CD4-positive, alpha-beta T cell treated with Interleukin-15 for 1 hour (primary cell): ENCODE measurements around the gene ABHD12.
A peak's percentile ranks its signal among the peaks of the same experiment; 100 is the strongest.

Experiments
- DNase-seq: peaks from one replicate; pipeline ENCODE4 v3.0.0-alpha.2; 2020

ABHD12 gene

DNA sequence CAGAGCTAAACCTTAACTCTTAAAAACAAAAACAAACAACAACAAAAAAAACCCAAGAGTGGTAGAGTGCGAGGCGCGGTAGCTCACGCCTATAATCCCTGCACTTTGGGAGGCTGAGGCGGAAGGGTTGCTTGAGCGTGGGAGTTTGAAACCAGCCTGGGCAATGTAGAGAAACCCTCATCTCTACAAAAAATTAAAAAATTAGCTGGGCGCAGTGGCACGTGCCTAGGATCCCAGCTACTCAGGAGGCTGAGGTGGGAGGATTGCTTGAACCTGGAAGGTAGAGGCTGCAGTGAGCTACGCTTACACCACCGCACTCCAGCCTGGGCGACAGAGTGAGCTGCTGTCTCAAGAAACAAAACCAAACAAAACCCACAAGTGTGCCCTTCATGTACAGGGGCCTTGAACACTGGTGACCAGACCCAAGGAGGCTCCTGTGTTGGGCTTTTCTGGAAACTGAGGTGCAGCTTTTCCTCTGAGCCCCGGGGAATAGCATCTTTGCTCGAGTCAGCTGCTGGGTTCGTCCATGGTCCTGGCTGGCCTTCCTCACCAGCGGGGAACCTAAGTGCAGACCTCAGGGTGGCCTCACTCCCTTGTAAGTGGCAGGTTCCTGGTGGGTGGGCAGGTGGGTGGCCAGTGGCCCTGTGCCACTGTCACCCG, 102.9 kb downstream of the ABHD12 start:
- peak; percentile 14 for DNase-seq

DNA sequence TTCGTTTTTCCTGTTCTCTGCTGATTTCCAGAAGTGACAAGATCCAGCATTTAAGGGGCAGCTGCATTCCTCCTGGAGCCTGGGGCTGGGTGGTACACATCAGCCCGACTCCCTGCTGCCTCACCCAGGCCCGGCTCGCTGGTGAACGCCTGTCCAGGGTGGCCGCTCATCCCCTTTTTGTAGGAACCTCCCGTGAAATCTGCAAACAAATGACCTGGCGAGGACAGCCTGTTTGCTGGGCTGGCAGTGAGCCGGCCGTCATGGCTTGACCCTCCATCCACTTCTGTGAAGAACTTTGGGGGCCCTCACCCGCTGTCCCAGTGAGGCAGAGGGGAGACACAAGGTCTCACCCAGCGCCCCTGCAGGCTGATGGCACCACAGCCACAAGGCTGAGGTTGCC, 103.7 kb downstream of the ABHD12 start:
- no peak for DNase-seq

DNA sequence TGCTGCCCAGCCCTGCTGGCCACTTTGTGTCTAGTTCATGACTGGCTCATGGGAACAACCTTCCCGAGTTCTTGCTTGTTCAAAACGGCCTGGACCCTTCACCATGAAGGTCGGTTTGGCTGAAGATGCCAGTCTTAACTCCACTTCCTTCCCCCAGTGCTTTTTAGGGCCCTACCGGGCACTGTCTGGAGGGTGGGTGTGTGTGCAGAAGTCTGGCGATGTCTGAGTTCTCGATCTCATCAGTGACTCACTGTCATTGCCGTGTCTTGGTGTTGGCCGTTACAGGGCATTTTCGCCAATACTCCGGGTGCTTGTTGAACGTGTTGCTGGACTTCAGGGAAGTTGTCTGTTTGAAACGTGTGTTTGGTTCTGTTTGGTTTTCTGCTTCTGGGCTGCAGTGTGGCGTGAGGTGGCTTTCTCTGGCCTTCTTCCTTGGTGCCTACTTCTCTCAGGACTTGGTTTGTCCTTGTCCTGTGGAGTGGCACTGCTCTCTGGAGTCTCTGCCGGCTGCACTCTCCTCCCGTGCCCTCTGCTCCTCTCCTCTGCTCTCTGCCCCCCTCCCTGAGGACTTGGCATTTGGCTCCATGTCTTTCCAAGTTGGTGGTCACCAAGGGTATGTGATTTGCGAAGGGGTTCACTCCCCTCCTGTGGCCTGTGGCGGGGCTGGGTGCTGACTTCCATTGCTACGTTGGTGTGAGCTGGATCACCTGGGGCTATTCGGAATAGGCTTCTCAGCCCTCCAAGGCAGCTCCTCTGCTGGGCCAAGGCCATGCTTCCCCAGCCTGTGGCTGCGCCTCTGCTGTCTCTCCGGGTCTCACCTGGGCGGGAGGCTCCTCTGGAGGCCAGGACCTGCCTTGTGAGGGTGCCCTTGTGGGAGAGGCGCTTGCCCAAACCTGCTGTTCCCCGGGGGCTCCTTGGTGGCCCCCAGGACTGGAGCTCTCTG, 104.5 kb downstream of the ABHD12 start:
- peak; percentile 13 for DNase-seq

- no peak for DNase-seq
Measured at GRCh38 chr20:25285091-25285647, 105.5 kb downstream of the ABHD12 start.

DNA sequence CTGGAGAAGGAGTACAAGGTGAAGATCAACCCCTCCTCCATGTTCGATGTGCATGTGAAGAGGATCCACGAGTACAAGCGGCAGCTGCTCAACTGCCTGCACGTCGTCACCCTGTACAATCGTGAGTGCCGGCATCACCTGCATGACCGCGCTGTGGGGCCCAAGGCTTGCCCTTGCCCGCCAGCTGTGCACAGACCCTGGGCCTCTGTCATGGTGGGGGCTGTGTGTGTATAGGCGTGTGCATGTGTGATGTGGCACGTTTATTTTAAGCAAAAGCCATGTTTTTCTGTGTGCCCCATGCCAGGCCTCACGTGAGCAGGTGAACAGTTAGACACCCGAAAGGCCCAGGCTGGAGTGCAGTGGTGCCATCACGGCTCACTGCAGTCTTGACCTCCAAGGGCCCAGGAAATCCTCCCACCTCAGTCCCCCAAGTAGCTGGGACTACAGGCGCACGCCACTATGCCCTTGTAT, 106.5 kb downstream of the ABHD12 start:
- no peak for DNase-seq

GRCh38 chr20:25283221-25283951, 107.2 kb downstream of the ABHD12 start:
- no peak for DNase-seq

- DNase-seq = no peak
Measured at GRCh38 chr20:25282796-25283195, 107.8 kb downstream of the ABHD12 start.

DNA sequence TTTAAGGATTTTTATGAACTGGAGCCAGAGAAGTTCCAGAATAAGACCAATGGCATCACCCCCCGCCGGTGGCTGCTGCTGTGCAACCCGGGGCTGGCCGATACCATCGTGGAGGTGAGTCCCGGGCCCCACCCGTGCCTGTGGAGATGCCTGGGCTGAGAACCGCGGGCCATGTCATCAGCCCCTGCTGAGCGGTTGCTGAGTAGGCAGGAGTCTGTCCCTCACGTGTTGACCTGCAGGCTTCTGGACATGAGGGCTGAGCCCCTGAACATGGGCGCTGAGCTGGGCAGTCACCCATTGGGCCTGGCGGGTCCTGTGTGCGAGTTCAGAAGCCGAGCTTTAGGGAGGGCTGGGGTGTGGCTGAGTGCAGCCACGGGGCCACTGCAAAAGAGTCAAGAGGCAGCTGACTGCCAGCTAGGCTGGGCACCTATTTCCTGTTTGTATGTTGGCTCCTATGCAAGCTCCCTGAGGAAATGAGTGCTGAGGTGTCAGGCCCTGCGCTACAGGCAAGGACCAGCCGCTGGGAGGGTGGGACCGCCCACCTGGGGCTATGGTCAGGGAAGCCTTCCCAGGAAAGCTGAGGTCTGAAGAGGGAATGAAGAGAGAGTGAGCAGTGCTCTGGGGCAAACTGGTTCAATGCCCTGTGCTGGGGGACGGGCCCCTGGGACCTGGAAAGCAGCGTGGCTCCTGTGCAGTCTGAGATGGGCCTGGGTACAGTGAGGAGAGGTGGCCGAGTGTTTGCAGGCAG, 108.4 kb downstream of the ABHD12 start:
- DNase-seq = no peak

GRCh38 chr20:25281541-25281991, 109.1 kb downstream of the ABHD12 start:
- peak; percentile 48 for DNase-seq

DNA sequence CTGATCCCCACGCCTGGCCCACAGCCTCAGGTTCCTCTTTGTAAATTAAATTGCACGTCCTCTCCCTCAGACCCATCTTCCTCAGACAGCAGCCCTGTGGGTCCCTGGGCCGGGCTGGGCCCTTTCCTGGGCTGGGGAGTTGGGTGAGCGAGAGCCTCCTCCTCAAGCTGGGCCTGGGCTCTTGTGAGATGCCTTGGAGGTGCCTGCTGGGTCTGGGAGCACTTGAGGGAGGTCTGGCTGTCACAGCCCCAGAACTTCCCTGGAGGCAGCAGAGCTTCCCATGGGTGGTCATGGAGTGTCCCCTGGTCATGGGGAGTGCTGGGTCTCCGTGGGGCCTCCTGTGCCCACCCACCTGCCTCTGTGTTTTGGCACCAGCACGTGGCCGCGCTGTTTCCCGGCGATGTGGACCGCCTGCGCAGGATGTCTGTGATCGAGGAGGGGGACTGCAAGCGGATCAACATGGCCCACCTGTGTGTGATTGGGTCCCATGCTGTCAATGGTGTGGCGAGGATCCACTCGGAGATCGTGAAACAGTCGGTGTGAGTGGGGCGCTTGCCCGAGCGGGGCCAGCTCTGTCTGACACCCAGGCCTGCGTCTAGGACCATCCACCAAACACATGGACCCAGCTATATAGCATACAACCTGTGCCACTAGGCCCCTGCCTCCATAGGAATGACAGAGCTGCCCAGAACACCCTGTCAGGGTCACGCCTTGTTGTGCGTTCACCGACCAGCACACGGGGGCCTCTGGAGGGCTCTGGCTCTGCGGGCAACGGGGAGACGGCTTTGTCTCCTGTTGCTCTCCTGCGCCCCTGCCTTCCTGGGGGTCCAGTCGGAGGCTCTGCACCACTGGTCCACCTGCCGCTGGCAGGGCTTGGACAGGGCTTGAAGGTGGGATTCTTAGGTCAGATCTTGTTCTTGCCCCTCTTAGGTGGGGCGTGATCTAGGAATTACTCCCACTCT, 109.8 kb downstream of the ABHD12 start:
- DNase-seq = peak; percentile 10

- DNase-seq = no peak
Measured at GRCh38 chr20:25280051-25280573, 110.5 kb downstream of the ABHD12 start.

- no peak for DNase-seq
Measured at GRCh38 chr20:25279403-25279802, 111.2 kb downstream of the ABHD12 start.

DNA sequence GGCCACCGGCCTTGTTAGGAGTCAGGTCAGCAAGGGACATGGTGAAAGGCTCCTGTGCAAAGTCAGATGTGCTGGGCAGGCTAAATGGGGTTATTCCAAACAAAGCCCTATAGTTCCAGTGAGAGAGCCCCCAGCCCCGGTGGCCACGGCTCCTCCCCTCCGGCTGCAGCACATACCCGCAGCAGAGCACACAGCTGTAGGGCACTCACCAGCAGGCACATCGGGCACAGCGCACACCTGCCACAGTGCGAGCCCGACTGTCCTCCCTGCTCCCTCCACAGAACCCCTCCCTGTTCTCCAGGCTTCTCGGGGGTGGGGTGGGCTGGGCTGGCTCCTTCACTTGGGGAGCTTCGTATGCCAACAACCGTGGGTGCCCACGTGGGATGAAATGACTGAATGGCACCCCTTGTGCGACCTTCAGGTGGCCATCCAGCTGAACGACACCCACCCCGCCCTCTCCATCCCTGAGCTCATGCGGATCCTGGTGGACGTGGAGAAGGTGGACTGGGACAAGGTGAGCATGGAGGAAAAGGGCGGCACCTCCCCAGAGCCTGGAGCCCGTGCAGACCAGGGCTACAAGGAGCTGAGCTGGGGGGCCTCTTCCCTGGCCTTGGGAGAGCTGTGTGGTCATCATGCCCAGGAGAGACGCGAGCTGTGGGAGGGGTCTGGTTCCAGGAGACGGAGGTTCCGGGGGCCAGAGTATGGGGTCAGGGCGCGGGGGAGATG, 111.8 kb downstream of the ABHD12 start:
- DNase-seq = no peak

DNA sequence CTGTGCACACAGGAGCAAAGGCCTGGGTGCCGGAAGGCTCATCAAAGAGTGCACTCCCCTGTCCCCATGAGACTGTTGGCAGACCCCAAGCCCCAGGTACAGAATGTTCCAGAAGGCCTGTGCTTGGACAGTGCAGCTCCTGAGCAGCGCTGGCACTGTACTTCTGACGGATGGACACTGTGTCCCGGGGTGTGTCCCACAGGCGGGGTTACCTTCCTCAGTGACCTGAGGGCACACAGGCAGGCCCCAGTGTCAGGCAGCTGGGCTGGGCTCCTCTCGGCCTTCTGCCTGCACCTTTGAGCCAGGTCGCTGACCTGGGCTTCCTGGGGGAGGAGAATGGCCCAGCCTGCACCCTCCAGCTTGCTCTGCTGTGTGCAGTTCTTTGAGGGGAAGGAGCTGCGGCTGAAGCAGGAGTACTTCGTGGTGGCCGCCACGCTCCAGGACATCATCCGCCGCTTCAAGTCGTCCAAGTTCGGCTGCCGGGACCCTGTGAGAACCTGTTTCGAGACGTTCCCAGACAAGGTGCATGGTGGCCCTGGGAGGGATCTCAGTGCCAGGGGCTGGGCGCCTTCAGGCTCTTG, 112.6 kb downstream of the ABHD12 start:
- no peak for DNase-seq

- no peak for DNase-seq
Measured at GRCh38 chr20:25277051-25277801, 113.4 kb downstream of the ABHD12 start.

DNA sequence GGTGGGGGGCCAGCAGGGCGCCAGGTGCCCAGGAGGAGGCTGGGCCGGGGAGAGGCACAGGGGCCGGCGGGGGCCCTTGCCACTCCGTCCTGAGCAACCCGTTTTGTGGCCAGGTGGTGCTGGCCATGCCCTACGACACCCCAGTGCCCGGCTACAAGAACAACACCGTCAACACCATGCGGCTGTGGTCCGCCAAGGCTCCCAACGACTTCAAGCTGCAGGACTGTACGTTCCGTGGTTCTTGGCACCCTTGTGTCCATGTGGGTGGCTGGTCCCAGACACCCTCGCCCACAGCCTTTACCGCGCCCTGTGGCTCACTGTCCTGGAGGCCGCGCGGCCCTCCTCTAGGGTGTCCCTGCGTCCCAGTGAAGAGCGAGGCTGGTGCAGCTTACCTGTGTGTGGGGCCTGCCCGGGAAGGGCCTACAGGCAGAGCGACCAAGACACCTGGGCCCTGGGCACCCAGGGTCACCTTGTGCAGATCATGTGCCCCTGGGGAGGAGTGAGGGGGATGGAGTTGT, 114.0 kb downstream of the ABHD12 start:
- no peak for DNase-seq

DNA sequence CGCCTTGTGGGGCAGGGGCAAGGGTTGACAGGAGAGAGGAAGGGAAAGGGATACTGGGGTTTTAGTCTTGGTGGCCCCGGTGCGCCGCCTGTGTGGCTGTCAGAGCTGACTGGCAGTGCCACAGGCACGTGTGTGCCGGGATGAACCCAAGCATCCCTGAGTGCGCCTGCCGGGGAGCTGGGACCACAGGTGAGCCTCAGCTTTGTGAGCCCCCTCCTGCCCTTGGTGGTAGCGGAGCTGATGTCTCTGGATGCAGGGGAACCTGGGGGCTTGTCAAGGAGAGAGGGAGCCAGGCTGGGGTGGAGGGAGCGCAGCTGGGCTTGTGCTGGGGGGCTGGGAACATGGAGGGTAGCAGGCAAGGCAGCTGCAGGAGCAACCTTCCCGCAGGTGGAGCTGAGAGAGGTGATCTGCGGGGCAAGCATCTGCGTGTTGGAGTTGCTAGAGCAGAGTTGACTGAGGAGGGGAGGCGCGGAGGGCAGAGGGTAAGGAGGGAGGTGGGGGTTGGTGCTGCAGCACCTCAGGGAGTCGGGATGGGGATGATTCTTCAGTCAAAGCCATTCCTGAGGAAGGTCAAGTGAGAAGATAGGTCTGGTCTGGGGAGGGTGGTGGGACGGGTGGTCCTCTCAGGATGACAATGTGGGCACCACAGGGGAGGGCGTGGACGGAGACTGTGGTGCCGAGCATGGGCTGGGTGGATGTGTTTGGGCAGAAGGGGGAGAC, 114.7 kb downstream of the ABHD12 start:
- DNase-seq = no peak
